ENCODE data around the gene GSTM3.
A peak's percentile ranks its signal among the peaks of the same experiment; 100 is the strongest.

GSTM3 gene

DNA sequence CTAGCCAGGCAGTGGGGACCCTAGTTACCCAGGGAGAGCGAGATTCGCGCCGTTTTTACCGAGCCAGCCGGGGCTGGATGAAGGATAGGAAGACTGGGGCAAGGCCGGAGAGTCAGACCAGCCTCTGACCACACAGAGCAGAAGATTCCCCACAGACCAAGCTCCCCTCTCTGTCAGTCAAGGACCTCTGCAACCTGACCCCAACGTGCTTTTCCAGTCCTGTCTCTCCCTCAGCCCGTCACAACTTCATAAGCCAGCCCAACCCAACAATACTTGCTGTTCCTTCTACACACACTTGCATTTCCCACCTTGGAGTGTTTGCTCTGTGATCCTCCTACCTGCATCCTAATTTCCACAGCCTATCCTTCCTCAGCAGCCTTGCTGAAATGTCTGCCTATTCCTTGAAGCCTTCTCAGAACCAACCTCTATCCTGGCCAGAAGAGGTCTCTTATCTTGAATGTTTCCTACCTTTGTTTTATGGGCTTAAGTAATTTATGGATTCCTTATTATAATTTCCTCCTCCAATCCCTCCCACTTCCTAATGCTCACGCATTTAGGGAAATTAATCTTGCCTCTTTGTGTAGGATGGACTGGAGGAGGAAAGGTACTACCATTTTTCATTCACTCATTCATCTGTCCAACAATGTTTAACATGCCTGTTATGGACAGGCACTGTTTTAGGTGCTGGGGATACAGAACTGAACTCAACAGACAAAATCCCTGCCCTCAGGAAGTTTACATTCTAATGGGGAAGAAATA is at the start of gene GSTM3:
TSS of gene GSTM3 (minus strand) at position 424 of the 759 bp plus-strand sequence. CDS start 751 bp downstream, outside the sequence.
- peak in 1 of 2 donors; percentile 1 for DNase-seq

DNA sequence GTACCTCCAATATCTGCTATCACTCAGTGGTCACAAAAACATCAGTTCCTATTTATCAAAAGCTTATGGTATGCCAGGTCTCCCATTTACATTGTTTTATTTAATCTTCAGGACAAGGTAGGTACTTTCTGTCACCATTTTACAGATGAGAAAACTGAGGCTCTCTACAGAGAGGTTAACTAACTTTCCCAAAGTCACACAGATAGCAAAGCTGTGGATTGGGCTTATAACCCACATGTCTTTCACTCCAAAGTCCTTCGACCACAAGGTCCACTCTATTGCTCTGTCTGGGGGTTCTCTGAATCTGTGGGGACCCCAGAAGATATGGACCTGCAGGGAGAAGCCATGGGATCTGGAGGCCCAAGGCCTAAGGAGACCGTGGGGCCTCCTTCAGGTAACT is 49.5 kb upstream of the GSTM3 start:
- DNase-seq, result no peak

DNA sequence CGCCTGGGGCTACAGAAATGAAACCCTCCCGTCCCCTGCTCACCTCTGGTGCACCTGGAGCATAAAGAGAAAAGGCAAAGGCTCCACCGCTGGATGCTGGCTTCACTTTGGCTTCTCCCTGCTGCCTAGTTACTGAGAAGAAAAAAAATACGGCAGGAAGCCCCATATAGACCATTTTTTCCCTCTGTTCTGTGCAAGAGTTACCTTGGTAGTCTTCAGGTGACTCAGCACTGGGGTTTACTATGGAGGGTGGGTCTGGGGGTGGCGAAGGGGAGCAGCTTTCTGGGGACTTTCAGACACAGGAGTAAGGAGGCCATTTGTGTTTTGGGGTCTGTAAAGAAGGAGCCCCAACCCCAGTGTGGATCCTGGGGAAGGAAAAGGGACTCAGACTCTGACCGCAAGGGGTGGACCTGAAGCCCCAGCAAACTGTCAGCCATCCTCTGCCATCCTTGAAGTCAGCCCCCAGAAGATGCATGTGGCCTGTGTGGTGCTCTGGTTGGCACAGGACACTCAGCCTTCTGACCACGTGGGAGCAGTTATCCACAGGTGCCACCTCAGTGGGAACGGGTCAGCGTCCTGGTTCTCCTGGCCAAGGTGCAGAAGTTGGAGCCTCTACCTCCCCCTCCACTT is 48.8 kb upstream of the GSTM3 start:
- no peak for DNase-seq

DNA sequence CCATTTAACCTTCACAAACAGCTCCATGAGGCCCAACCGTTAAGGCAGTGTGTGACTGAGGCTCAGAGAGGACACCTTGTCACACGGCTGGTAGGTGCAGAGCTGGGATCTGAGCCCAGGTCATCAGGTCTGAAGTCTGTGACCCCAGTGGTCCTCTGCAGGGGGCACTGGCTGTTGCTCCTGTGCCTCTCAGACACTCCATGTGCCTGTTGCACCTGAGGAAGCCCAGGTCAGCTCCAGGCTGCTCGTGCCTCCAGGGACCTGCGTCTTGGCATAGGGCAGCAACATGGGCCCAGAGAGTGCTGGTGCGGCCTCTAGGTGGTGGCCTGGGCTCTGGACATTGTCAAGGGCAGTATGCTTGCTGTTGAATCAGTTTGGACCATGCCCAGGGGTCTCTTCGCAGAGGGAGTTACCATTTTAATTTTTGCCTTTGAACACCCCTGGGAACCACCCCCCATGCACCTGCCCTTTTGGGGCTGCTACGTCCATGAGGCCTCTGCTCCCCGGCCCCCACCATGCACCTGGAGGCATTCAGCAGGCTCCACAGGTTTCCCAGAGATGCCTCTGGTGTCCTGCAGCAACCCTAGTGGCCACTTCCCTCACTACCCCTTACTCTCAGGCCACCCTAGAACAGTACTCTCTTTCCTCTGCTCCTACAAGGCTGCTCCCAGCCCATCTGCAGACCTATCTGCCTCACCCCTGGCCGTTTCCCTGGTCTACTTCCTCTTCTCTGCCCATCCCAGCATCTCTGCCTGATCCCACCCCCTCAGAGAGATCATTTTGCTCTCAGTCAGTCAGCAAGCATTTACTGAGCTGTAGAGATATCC is 48.1 kb upstream of the GSTM3 start:
- DNase-seq, result no peak

GRCh38 chr1:109787845-109788601 is 47.2 kb upstream of the GSTM3 start:
- DNase-seq, result peak in 1 of 2 donors; percentile 31

GRCh38 chr1:109787211-109787844 is 46.5 kb upstream of the GSTM3 start:
- no peak for DNase-seq

DNA sequence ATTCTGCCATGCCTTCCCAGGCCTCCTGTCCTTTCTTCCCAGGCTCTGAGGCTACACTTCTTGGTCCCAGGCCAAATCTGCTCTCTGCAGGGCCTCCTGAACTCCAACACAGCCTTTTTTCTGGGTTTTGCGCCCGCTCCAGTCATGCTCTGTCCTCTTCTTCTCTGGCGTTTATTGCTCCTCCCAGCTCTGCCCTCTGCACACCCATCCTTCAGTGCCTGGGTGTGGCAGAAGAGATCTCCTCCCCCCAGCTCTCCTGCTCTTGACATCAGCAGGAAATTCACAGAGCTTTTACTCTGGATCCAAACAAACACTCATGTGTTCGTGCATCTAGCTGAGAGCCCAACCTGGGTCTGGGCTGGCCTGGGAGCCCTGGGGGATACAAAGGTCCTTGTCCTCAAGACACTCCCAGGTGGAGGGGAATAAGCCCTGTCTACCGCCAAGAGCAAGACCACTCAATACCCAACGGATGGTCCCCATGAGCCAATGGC is 45.7 kb upstream of the GSTM3 start:
- no peak for DNase-seq

GRCh38 chr1:109786112-109786480 is 45.3 kb upstream of the GSTM3 start:
- DNase-seq, result no peak

DNA sequence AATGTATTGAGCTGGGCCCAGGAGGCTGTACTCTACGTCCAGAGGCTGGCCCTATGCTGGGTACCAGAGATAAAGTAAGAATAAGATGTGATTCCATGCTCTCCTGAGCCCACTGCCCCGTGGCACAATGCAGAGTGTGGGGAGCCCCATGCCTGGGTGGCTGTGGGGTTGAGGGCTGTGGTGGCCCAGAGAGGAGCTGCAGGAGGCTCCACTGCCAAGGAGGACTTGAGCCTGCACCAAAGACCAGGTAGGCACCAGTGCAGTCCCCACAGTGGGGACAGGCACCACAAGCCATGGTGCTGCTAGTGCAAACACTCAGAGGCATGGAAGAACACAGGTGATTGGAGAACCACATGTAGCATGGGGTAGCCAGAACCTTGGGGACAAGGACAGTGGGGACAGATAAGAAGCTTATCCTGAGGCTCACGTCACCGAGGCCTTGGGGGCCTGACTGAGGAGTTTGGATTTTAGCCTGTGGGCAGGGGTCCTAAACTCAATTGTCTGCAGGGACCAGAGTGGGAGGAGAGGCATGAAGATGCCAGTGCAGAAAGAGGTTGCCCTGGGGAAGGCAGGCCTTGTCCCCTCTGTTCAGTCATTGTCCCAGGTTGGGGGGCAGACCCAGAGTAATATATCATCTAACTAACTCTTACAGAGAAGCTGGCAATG is 44.7 kb upstream of the GSTM3 start:
- DNase-seq, result no peak

- no peak for DNase-seq
Measured at GRCh38 chr1:109784551-109785252, 43.9 kb upstream of the GSTM3 start.

GRCh38 chr1:109783436-109783835 is 42.6 kb upstream of the GSTM3 start:
- DNase-seq, result no peak

DNA sequence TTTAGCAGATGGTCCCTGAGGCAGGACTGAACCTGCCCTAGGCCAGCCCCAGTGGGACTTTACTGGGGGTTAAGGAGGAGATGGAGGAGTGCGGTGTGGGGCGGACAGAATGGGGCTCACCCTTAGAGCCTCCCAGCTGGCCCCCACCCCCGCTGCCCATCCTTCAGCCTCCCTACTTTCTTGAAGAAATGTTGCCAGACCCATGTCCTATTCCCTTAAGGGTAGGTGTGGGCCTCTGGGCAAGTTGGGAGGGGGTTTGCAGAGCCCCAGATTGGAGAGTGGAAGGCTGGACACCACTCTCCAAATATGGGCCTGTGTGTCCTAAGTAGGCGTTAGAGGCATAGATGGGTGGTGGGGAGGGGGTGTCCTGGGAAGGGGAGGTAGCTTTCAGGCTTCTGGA is 42.1 kb upstream of the GSTM3 start:
- no peak for DNase-seq

- DNase-seq, result no peak
Measured at GRCh38 chr1:109782514-109782913, 41.7 kb upstream of the GSTM3 start.

- DNase-seq, result no peak
Measured at GRCh38 chr1:109781806-109782205, 41.0 kb upstream of the GSTM3 start.

DNA sequence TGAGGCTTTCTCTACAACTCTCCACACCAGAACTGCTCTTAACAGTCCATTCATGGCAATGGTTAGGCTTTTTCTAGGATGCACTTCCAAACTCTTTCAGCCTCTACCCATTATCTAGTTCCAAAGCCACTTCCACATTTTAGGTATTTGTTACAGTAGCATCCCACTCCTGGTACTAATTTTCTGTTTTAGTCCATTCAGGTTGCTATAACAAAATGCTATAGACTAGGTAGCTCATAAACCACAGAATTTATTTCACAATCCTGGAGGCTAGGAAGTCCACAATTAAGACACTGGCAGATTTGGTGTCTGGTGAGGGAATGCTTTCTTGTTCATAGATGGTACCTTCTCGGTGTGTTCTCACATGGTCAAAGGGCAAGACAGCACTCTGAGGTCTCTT is 40.1 kb upstream of the GSTM3 start:
- no peak for DNase-seq

- DNase-seq, result no peak
Measured at GRCh38 chr1:109777980-109778625, 37.3 kb upstream of the GSTM3 start.

GRCh38 chr1:109777436-109777835 is 36.6 kb upstream of the GSTM3 start:
- no peak for DNase-seq

- DNase-seq, result peak; percentile 79 to 85
Measured at GRCh38 chr1:109776911-109777310, 36.1 kb upstream of the GSTM3 start.

GRCh38 chr1:109776206-109776835 is 35.5 kb upstream of the GSTM3 start:
- DNase-seq, result no peak

DNA sequence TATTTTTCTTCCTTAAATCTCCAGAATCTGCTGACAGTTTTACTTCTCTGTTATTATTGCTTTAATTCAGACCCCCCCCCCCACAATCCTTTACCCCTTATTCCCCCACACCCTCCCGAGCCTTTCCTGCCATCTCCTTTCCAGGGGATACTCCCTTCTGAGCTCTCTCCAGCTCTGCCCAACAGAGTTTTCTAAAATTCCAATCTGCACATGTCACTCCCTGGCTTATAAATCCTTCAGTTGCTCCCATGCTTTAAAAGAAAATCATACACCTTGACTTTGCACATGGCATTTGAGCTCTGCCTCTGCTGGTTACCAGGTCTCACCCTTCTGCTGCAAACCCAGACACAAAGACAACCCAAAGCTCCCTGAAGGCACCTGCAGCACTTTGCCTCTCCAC is 34.6 kb upstream of the GSTM3 start:
- no peak for DNase-seq

All from CD4-positive, alpha-beta T cell treated with Interferon alpha-2 for 1 hour (primary cell).